Esophagus muscularis mucosa (tissue), 4 donors: ENCODE measurements around the gene LMF1.

Experiments used
- EP300 ChIP-seq: sonication (generic); formaldehyde crosslinking; IDR thresholded peaks from one replicate; pipeline ENCODE4 v1.6.1; 2017; ENCODE audit warnings: antibody characterized with exemption
- POLR2A ChIP-seq: fragments of 450-650 bp; IDR thresholded peaks from one replicate; pipeline ENCODE4 v1.6.1; 2017; ENCODE audit warnings: antibody characterized with exemption, moderate library complexity, mild to moderate bottlenecking, low read depth
- POLR2AphosphoS5 ChIP-seq, 2 donors: sonication (generic); formaldehyde crosslinking; IDR thresholded peaks; one replicate each; pipeline ENCODE4 v1.6.1; 2017; ENCODE audit warnings: antibody characterized with exemption in 2 of 2
- TF ChIP-seq, protein P1 (sequence below), 3 experiments: fragments of 200-600 bp in 2 of 3; fragments of 450-650 bp in 1 of 3; sonication (generic) in 2 of 3; IDR thresholded peaks; one replicate each; pipeline ENCODE4 v1.5.1; 2017 to 2019; ENCODE audit warnings: antibody characterized with exemption in 3 of 3, mild to moderate bottlenecking in 2 of 3, moderate library complexity in 1 of 3

GRCh38 chr16:935684-936083 lies 35.1 kb downstream of the LMF1 start:
- TF ChIP-seq, protein P1, sequence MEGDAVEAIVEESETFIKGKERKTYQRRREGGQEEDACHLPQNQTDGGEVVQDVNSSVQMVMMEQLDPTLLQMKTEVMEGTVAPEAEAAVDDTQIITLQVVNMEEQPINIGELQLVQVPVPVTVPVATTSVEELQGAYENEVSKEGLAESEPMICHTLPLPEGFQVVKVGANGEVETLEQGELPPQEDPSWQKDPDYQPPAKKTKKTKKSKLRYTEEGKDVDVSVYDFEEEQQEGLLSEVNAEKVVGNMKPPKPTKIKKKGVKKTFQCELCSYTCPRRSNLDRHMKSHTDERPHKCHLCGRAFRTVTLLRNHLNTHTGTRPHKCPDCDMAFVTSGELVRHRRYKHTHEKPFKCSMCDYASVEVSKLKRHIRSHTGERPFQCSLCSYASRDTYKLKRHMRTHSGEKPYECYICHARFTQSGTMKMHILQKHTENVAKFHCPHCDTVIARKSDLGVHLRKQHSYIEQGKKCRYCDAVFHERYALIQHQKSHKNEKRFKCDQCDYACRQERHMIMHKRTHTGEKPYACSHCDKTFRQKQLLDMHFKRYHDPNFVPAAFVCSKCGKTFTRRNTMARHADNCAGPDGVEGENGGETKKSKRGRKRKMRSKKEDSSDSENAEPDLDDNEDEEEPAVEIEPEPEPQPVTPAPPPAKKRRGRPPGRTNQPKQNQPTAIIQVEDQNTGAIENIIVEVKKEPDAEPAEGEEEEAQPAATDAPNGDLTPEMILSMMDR (IDR thresholded peaks at IDR 0.05): no peak
- TF ChIP-seq POLR2AphosphoS5 (IDR thresholded peaks at IDR 0.05) (no peak), POLR2A (no peak), EP300 (no peak)
